Esophagus squamous epithelium (tissue), 4 donors: Measurements from ENCODE around the gene SLC17A7.

Experiments
- POLR2A ChIP-seq, 4 donors: fragments of 450-650 bp; IDR thresholded peaks; one replicate each; pipeline ENCODE4 v1.6.1; 2017; ENCODE audit warnings: antibody characterized with exemption in 4 of 4, mild to moderate bottlenecking in 4 of 4, moderate library complexity in 3 of 4
- TF ChIP-seq, protein P1 (sequence below), 6 experiments: fragments of 450-650 bp in 4 of 6; fragments of 200-600 bp in 2 of 6; sonication (generic) in 2 of 6; IDR thresholded peaks; one replicate each; pipeline ENCODE4 v1.5.1; 2016 to 2019; ENCODE audit warnings: antibody characterized with exemption in 6 of 6, mild to moderate bottlenecking in 4 of 6, moderate library complexity in 4 of 6

DNA sequence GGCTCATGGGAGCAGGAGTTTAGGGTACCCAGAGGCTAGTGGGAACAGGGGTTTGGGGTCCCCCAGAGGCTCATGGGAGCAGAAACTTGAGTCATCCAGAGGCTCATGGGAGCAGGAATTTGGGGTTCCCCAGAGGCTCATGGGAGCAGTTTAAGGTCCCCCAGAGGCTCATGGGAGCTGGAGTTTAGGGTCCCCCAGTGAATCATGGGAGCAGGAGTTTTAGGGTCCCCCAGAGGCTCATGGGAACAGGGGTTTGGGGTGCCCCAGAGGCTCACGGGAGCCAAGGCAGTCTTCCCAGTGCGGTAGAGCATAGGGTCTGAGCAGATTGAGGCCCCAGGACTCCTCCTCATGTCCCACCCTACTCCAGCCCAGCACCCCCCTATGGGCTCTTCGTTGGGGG, 24.0 kb upstream of the SLC17A7 start:
- TF ChIP-seq, protein P1, sequence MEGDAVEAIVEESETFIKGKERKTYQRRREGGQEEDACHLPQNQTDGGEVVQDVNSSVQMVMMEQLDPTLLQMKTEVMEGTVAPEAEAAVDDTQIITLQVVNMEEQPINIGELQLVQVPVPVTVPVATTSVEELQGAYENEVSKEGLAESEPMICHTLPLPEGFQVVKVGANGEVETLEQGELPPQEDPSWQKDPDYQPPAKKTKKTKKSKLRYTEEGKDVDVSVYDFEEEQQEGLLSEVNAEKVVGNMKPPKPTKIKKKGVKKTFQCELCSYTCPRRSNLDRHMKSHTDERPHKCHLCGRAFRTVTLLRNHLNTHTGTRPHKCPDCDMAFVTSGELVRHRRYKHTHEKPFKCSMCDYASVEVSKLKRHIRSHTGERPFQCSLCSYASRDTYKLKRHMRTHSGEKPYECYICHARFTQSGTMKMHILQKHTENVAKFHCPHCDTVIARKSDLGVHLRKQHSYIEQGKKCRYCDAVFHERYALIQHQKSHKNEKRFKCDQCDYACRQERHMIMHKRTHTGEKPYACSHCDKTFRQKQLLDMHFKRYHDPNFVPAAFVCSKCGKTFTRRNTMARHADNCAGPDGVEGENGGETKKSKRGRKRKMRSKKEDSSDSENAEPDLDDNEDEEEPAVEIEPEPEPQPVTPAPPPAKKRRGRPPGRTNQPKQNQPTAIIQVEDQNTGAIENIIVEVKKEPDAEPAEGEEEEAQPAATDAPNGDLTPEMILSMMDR (IDR thresholded peaks at IDR 0.05), result no peak
- TF ChIP-seq POLR2A (IDR thresholded peaks at IDR 0.05), result no peak
